Stimulated activated CD4-positive, alpha-beta T cell treated with anti-CD3 and anti-CD28 coated beads, Interleukin-12 subunit alpha, Interleukin-12 subunit beta, amount 100 ng/mL, for 24 hours (primary cell): ENCODE data around the gene PSG3.
"Not testable (repeated sequence)": the region's sequence is repeated elsewhere in the genome, so short reads cannot be mapped to it uniquely, and the experiment has no call there.

ENCODE experiments used
- DNase-seq, 2 experiments: peaks; one replicate each; pipeline ENCODE4 v3.0.0-alpha.2; 2020; ENCODE audit warnings: low read depth in 2 of 2

Gene PSG3

GRCh38 chr19:42740381-42740780, at the start of gene PSG3:
TSS of gene PSG3 (minus strand) at chr19:42740481. CDS start at chr19:42740384, 97 bp downstream.
- not testable (repeated sequence) for DNase-seq

- DNase-seq: not testable (repeated sequence)
Observed at GRCh38 chr19:42788766-42789165, 48.5 kb upstream of the PSG3 start.

- not testable (repeated sequence) for DNase-seq
Observed at GRCh38 chr19:42787766-42788165, 47.5 kb upstream of the PSG3 start.

- peak; percentile 5 to 40 for DNase-seq
Observed at GRCh38 chr19:42776750-42777612, 36.7 kb upstream of the PSG3 start.

- DNase-seq: not testable (repeated sequence)
Observed at GRCh38 chr19:42774510-42775158, 34.4 kb upstream of the PSG3 start.

- not testable (repeated sequence) for DNase-seq
Observed at GRCh38 chr19:42767319-42767718, 27.0 kb upstream of the PSG3 start.

GRCh38 chr19:42766871-42767270, 26.6 kb upstream of the PSG3 start:
- DNase-seq: not testable (repeated sequence)

- DNase-seq: no peak
Observed at GRCh38 chr19:42764836-42765235, 24.6 kb upstream of the PSG3 start.

- DNase-seq: no peak
Observed at GRCh38 chr19:42762789-42763188, 22.5 kb upstream of the PSG3 start.

GRCh38 chr19:42761924-42762295, 21.6 kb upstream of the PSG3 start:
- DNase-seq: not testable (repeated sequence)

GRCh38 chr19:42760954-42761923, 21.0 kb upstream of the PSG3 start:
- not testable (repeated sequence) for DNase-seq

GRCh38 chr19:42758667-42759066, 18.4 kb upstream of the PSG3 start:
- not testable (repeated sequence) for DNase-seq

- not testable (repeated sequence) for DNase-seq
Observed at GRCh38 chr19:42752246-42752645, 12.0 kb upstream of the PSG3 start.

- not testable (repeated sequence) for DNase-seq
Observed at GRCh38 chr19:42741726-42742607, 1.7 kb upstream of the PSG3 start.

GRCh38 chr19:42737581-42738011, 2.7 kb downstream of the PSG3 start:
- DNase-seq: not testable (repeated sequence)

GRCh38 chr19:42728341-42728740, 11.9 kb downstream of the PSG3 start:
- not testable (repeated sequence) for DNase-seq

GRCh38 chr19:42714000-42714399, 26.3 kb downstream of the PSG3 start:
- DNase-seq: not testable (repeated sequence)

GRCh38 chr19:42712753-42713152, 27.5 kb downstream of the PSG3 start:
- not testable (repeated sequence) for DNase-seq

GRCh38 chr19:42710986-42711385, 29.3 kb downstream of the PSG3 start:
- DNase-seq: not testable (repeated sequence)

- no peak for DNase-seq
Observed at GRCh38 chr19:42697884-42698283, 42.4 kb downstream of the PSG3 start.
